HG02610 (cell line): Measurements from ENCODE around the gene AGAP1.

Experiments used
- ATAC-seq: cut with Tn5 transposase; IDR thresholded peaks from one replicate; pipeline ENCODE4 v1.9.1; 2021; ENCODE audit warnings: mild to moderate bottlenecking, moderate library complexity; ENCODE audit not compliant: unreplicated experiment

AGAP1 gene

GRCh38 chr2:235726554-235726953 is 232.7 kb downstream of the AGAP1 start:
- ATAC-seq = no peak

- no peak for ATAC-seq
Observed at GRCh38 chr2:235727174-235727573, 233.3 kb downstream of the AGAP1 start.

- no peak for ATAC-seq
Observed at GRCh38 chr2:235727891-235728799, 234.3 kb downstream of the AGAP1 start.

GRCh38 chr2:235728800-235729556 is 235.1 kb downstream of the AGAP1 start:
- ATAC-seq = no peak

- ATAC-seq = no peak
Observed at GRCh38 chr2:235729557-235729947, 235.7 kb downstream of the AGAP1 start.

- ATAC-seq = no peak
Observed at GRCh38 chr2:235730115-235730514, 236.3 kb downstream of the AGAP1 start.

GRCh38 chr2:235733761-235734160 is 239.9 kb downstream of the AGAP1 start:
- no peak for ATAC-seq

GRCh38 chr2:235734168-235734567 is 240.3 kb downstream of the AGAP1 start:
- no peak for ATAC-seq

- ATAC-seq = no peak
Observed at GRCh38 chr2:235734688-235735231, 240.9 kb downstream of the AGAP1 start.

- ATAC-seq = no peak
Observed at GRCh38 chr2:235737396-235737795, 243.6 kb downstream of the AGAP1 start.

- no peak for ATAC-seq
Observed at GRCh38 chr2:235737840-235738239, 244.0 kb downstream of the AGAP1 start.

- no peak for ATAC-seq
Observed at GRCh38 chr2:235739704-235740415, 246.0 kb downstream of the AGAP1 start.

GRCh38 chr2:235740821-235741220 is 247.0 kb downstream of the AGAP1 start:
- ATAC-seq = no peak

- no peak for ATAC-seq
Observed at GRCh38 chr2:235744161-235744560, 250.3 kb downstream of the AGAP1 start.

- no peak for ATAC-seq
Observed at GRCh38 chr2:235745597-235745996, 251.8 kb downstream of the AGAP1 start.

GRCh38 chr2:235746257-235746934 is 252.6 kb downstream of the AGAP1 start:
- ATAC-seq = no peak

GRCh38 chr2:235747001-235747785 is 253.3 kb downstream of the AGAP1 start:
- no peak for ATAC-seq

GRCh38 chr2:235747786-235748091 is 253.9 kb downstream of the AGAP1 start:
- no peak for ATAC-seq

- no peak for ATAC-seq
Observed at GRCh38 chr2:235749121-235749770, 255.4 kb downstream of the AGAP1 start.
